BJ (cell line): Measurements from ENCODE around the gene SLC22A23. TPM values are rescaled to one million over a fixed set of nuclear protein-coding genes. Genes with fewer than 3 reads are reported as not detected.
A peak's percentile ranks its signal among the peaks of the same experiment; 100 is the strongest.

Experiments used
- CTCF ChIA-PET: fragments of 350-600 bp; formaldehyde crosslinking; extraction: SDS; loops from one replicate; lab custom pipeline; 2021; ENCODE audit warnings: antibody characterized with exemption, inconsistent platforms; lab: Yijun Ruan, JAX
- POLR2A ChIA-PET: fragments of 300-600 bp; sonication (Branson Sonifier 250); formaldehyde crosslinking; extraction: SDS; loops from one replicate; lab custom pipeline; 2021; ENCODE audit warnings: antibody characterized with exemption; lab: Charles Lee
- DNase-seq: peaks from one replicate; pipeline ENCODE4 v3.0.0-alpha.2; 2011; ENCODE audit warnings: low read depth
- H3K27me3 ChIP-seq: 2 replicates; pipeline ENCODE4 v1.6.0; 2011; ENCODE audit warnings: low read length; ENCODE audit not compliant: control insufficient read depth, insufficient read depth
- H3K36me3 ChIP-seq: 2 replicates; pipeline ENCODE4 v1.5.1; 2011; ENCODE audit warnings: low read length; ENCODE audit not compliant: control insufficient read depth, insufficient read depth
- H3K4me3 ChIP-seq: 2 replicates; pipeline ENCODE4 v1.5.1; 2011; ENCODE audit warnings: low read depth, mild to moderate bottlenecking, control low read depth, low read length
- CTCF ChIP-seq: IDR thresholded peaks from 2 replicates; pipeline ENCODE4 v1.5.1; 2011; ENCODE audit warnings: low read depth, mild to moderate bottlenecking, control low read depth, inconsistent platforms, low read length, moderate library complexity; ENCODE audit not compliant: insufficient read depth
- polyA plus RNA-seq: library from polyadenylated mRNA; depleted of rRNA; stranded (reverse); fragments of >200 nt; gene quantifications from 2 replicates; pipeline ENCODE4 v1.2.3, GENCODE V29; 2011

The SLC22A23 gene
- polyA plus RNA-seq, 1 experiment: 0.44 TPM

DNA sequence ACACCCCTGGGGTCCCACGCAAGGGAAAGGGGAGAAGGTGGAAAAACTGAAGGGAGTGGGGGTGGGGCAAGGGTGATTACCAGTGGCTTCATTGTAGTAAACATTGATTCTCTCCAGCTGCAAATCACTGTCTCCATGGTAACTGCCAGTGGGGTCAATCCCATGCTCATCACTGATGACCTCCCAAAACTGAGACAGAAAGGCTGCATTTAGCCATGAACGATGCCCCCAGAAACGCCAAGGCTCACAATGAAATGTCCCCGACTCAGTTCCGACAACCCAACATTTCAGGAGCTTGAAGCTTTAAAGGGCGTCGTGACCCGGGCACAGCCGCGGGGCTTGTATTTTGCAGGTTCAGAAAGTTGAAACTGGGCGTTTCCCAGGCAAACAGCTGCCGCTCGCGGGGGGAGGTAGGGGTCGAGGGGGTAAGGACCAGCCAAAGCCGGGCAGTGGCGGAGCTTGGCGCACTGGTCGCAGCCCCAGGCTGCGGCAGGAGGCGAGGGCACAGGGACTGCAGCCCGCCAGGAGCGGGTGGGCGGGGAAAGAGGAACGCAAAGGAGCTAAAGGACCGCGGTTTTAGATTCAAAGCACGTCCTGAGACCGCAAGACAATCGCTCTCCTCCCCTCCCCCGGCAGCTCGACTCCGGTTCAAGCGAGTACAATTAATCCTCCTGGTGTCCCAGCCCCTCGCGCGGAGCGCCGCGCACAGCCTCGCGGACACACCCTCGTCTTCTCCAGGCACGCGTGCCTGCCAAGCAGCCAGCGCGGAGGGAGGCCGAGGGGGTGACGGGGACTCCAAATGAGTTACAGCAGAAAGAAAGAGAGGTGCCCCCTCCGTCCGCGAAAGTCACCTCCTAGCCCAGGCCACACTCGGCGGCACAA lies 230.1 kb downstream of the SLC22A23 start:
- DNase-seq: no peak
- H3K36me3 ChIP-seq: no peaks in the 10 kb centered on the region
- TF ChIP-seq CTCF: no peak
- H3K4me3 ChIP-seq: peak overlapping the region; percentile 46
- peaks cover 40% of the 10 kb centered on the region for H3K27me3 ChIP-seq
- POLR2A ChIA-PET: interaction anchor here (1.1 kb wide), 1 partner anchor 74 kb away, joined by 6 read pairs; no protein-coding TSS in a partner anchor
- CTCF ChIA-PET: interaction anchor here (0.8 to 1.6 kb wide), 3 partner anchors 8 to 15 kb away, joined by 3 to 4 read pairs (median 3); no protein-coding TSS in a partner anchor

DNA sequence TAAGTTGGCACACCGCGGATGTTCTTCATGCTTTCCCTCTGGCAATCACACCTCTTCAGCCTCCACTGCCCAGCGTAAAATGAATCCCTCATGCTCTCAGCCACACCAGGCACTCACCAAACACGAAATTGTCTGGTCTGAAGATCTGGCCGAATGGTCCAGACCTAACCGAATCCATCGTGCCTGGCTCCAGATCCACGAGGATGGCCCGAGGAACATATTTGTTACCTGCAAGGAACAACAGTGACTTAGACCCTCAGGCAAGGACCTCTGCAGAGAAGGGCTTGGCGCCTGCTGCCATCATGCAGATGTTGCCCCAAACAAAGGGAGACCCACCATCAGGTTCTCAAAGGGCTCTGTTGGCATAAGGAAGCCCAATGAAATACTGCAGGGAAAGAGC lies 230.8 kb downstream of the SLC22A23 start:
- H3K27me3 ChIP-seq: peaks cover 40% of the 10 kb centered on the region
- ChIA-PET CTCF (interaction anchor here (1.6 kb wide), 1 partner anchor 14 kb away, joined by 4 read pairs; no protein-coding TSS in a partner anchor), POLR2A (no interaction called here)

GRCh38 chr6:3222506-3223038 lies 234.3 kb downstream of the SLC22A23 start:
- no peak overlapping the region for H3K4me3 ChIP-seq
- POLR2A ChIA-PET: no interaction called here
- no peak for DNase-seq
- TF ChIP-seq CTCF: no peak
- H3K27me3 ChIP-seq: peaks cover 29% of the 10 kb centered on the region
- H3K36me3 ChIP-seq: no peaks in the 10 kb centered on the region
- CTCF ChIA-PET: interaction anchor here (0.8 to 1.7 kb wide), 3 partner anchors 9 to 13 kb away, joined by 3 to 4 read pairs (median 4); no protein-coding TSS in a partner anchor

More for the DNA sequence above, 230.8 kb downstream of the SLC22A23 start:
- no peaks in the 10 kb centered on the region for H3K36me3 ChIP-seq
- no peak for DNase-seq
- no peak overlapping the region for H3K4me3 ChIP-seq
- TF ChIP-seq CTCF: no peak

GRCh38 chr6:3221578-3221977 lies 235.3 kb downstream of the SLC22A23 start:
- TF ChIP-seq CTCF: no peak
- H3K4me3 ChIP-seq: no peak overlapping the region
- DNase-seq: no peak
- H3K27me3 ChIP-seq: peaks cover 22% of the 10 kb centered on the region
- H3K36me3 ChIP-seq: no peaks in the 10 kb centered on the region
- ChIA-PET CTCF (interaction anchor here (1.7 kb wide), 2 partner anchors 9 to 233 kb away, joined by 3 to 7 read pairs; no protein-coding TSS in a partner anchor), POLR2A (no interaction called here)

DNA sequence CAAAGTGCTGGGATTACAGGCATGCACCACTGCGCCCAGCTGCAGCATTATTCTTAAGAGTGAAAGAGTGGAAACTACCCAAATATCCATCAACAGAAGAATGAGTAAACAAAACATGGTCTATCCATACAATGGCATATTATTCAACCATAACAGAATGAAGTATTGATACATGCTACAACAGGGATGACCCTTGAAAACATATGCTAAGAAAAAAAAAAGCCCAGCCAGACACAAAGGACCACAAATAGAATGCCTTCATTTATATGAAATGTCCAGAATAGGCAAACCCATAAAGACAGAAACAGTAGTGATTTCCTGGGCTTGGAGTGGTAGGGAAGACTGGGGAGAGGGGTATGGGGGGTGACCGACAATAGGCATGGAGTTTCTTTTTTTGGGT lies 236.5 kb downstream of the SLC22A23 start:
- POLR2A ChIA-PET: no interaction called here
- Histone ChIP-seq H3K27me3 (peaks cover 14% of the 10 kb centered on the region), H3K36me3 (no peaks in the 10 kb centered on the region), H3K4me3 (no peak overlapping the region)
- CTCF ChIA-PET: interaction anchor here (1.7 kb wide), 2 partner anchors 11 to 231 kb away, joined by 3 to 7 read pairs; no protein-coding TSS in a partner anchor
- no peak for DNase-seq
- TF ChIP-seq CTCF: no peak
